ENCODE measurements around the gene UPK3B. TPM values are rescaled to one million over a fixed set of nuclear protein-coding genes. Genes with fewer than 3 reads are reported as not detected.
"Not testable (repeated sequence)": the region's sequence is repeated elsewhere in the genome, so short reads cannot be mapped to it uniquely, and the experiment has no call there.

The UPK3B gene
- total and polyA plus RNA-seq, 10 of the 15 experiments (the other 5 are each of a cell fraction or from before 2014, with no cell fraction given): 0.16 to 0.72 (median 0.27) TPM; not detected in 5

GRCh38 chr7:76467743-76468404 lies 42.5 kb upstream of the UPK3B start:
- BruUV-seq (replicated peaks); FAIRE-seq; H3K9me3 ChIP-seq (replicated peaks; ENCODE audit: control insufficient read depth, insufficient read depth, low read length); H2AFZ ChIP-seq (ENCODE audit: control insufficient read depth, low read depth, low read length); H3K4me1 ChIP-seq (ENCODE audit: control insufficient read depth, insufficient read depth, low read length); H3K27me3 ChIP-seq (replicated peaks in 1 of 2; ENCODE audit: control insufficient read depth in 2 of 2, insufficient read depth in 2 of 2, low read length in 1 of 2); H3K79me2 ChIP-seq (ENCODE audit: control insufficient read depth, insufficient read depth, low read length); intact Hi-C loops (cut with micrococcal nuclease; ENCODE audit: unreplicated experiment); RAD21 ChIA-PET (ENCODE audit: unreplicated experiment); H3K4me3 ChIP-seq; POLR2A ChIA-PET; H3K27ac ChIP-seq (ENCODE audit: control insufficient read depth, insufficient read depth); H4K20me1 ChIP-seq (ENCODE audit: control insufficient read depth, insufficient read depth); in situ Hi-C loops (cut with MboI); SMC1A ChIA-PET (ENCODE audit: uncharacterized antibody, unreplicated experiment); CTCF ChIA-PET; H3K9ac ChIP-seq (ENCODE audit: control insufficient read depth, insufficient read depth, low read length); H3K36me3 ChIP-seq (ENCODE audit: control insufficient read depth in 2 of 2, insufficient read depth in 2 of 2, low read length in 1 of 2): not testable (repeated sequence)
- ATAC-seq: peak; percentile 72
- peak; percentile 0 for DNase-seq (ENCODE audit: low read depth, low spot score)
- WGBS (ENCODE audit: insufficient coverage, insufficient replicate concordance, low lambda C conversion rate, missing lambda C conversion rate): 56% methylated on average over 10 of the region's 14 CpGs
- H3K4me2 ChIP-seq (ENCODE audit: control insufficient read depth, insufficient read depth): 0 out of 2 replicates have a peak overlapping the region, but pooled peaks have one; percentile 17

GRCh38 chr7:76471556-76472221 lies 38.7 kb upstream of the UPK3B start:
- SMC1A ChIA-PET (ENCODE audit: uncharacterized antibody, unreplicated experiment): not testable (repeated sequence)
- 92% methylated on average over 10 of the region's 10 CpGs for WGBS (ENCODE audit: insufficient coverage, insufficient replicate concordance, low lambda C conversion rate, missing lambda C conversion rate)

DNA sequence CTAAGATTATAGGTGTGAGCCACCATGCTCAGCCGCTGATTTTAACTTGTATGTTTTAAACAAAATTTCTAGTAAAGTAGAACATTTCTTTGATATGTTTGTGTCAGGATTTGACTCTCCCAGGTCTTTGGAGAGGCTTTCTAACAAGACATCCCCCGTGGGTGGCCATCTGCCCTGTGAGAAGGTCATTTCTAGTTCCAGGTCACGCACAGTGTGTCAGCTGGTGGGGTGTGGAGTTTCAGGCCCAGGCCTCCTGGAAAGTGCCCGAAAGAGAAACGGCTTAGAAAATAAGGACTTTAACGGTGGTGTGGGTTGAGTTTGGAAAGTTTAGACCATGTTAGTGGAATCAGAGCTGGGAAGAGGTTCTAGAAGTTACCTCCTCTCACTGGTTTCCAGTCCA lies 37.3 kb upstream of the UPK3B start:
- intact Hi-C loops (cut with micrococcal nuclease; ENCODE audit: unreplicated experiment); in situ Hi-C loops (cut with MboI); H3K4me1 ChIP-seq (ENCODE audit: control insufficient read depth, insufficient read depth, low read length); H3K4me3 ChIP-seq; RAD21 ChIA-PET (ENCODE audit: unreplicated experiment); H3K9me3 ChIP-seq (replicated peaks; ENCODE audit: control insufficient read depth, insufficient read depth, low read length); H3K27me3 ChIP-seq (replicated peaks in 1 of 2; ENCODE audit: control insufficient read depth in 2 of 2, insufficient read depth in 2 of 2, low read length in 1 of 2); SMC1A ChIA-PET (ENCODE audit: uncharacterized antibody, unreplicated experiment); H3K27ac ChIP-seq (ENCODE audit: control insufficient read depth, insufficient read depth); H3K36me3 ChIP-seq (ENCODE audit: control insufficient read depth in 2 of 2, insufficient read depth in 2 of 2, low read length in 1 of 2); BruUV-seq (replicated peaks); H3K4me2 ChIP-seq (ENCODE audit: control insufficient read depth, insufficient read depth); H3K9ac ChIP-seq (ENCODE audit: control insufficient read depth, insufficient read depth, low read length); FAIRE-seq; H3K79me2 ChIP-seq (ENCODE audit: control insufficient read depth, insufficient read depth, low read length); H2AFZ ChIP-seq (ENCODE audit: control insufficient read depth, low read depth, low read length); DNase-seq (ENCODE audit: low read depth, low spot score); POLR2A ChIA-PET; ATAC-seq; H4K20me1 ChIP-seq (ENCODE audit: control insufficient read depth, insufficient read depth); CTCF ChIA-PET: not testable (repeated sequence)
- 68% methylated on average over 2 of the region's 6 CpGs for WGBS (ENCODE audit: insufficient coverage, insufficient replicate concordance, low lambda C conversion rate, missing lambda C conversion rate)

More at GRCh38 chr7:76471556-76472221, 38.7 kb upstream of the UPK3B start:
- H3K27ac ChIP-seq (ENCODE audit: control insufficient read depth, insufficient read depth); ATAC-seq; intact Hi-C loops (cut with micrococcal nuclease; ENCODE audit: unreplicated experiment); DNase-seq (ENCODE audit: low read depth, low spot score); H3K9ac ChIP-seq (ENCODE audit: control insufficient read depth, insufficient read depth, low read length); RAD21 ChIA-PET (ENCODE audit: unreplicated experiment); H3K4me3 ChIP-seq; H3K79me2 ChIP-seq (ENCODE audit: control insufficient read depth, insufficient read depth, low read length); H3K36me3 ChIP-seq (ENCODE audit: control insufficient read depth in 2 of 2, insufficient read depth in 2 of 2, low read length in 1 of 2); H3K4me1 ChIP-seq (ENCODE audit: control insufficient read depth, insufficient read depth, low read length); POLR2A ChIA-PET; in situ Hi-C loops (cut with MboI); H2AFZ ChIP-seq (ENCODE audit: control insufficient read depth, low read depth, low read length); H3K4me2 ChIP-seq (ENCODE audit: control insufficient read depth, insufficient read depth); FAIRE-seq; H3K27me3 ChIP-seq (replicated peaks in 1 of 2; ENCODE audit: control insufficient read depth in 2 of 2, insufficient read depth in 2 of 2, low read length in 1 of 2); H4K20me1 ChIP-seq (ENCODE audit: control insufficient read depth, insufficient read depth); CTCF ChIA-PET; H3K9me3 ChIP-seq (replicated peaks; ENCODE audit: control insufficient read depth, insufficient read depth, low read length); BruUV-seq (replicated peaks): not testable (repeated sequence)

- ATAC-seq; in situ Hi-C loops (cut with MboI); H3K36me3 ChIP-seq (ENCODE audit: control insufficient read depth in 2 of 2, insufficient read depth in 2 of 2, low read length in 1 of 2); H3K4me1 ChIP-seq (ENCODE audit: control insufficient read depth, insufficient read depth, low read length); H3K79me2 ChIP-seq (ENCODE audit: control insufficient read depth, insufficient read depth, low read length); BruUV-seq (replicated peaks); DNase-seq (ENCODE audit: low read depth, low spot score); SMC1A ChIA-PET (ENCODE audit: uncharacterized antibody, unreplicated experiment); H3K27me3 ChIP-seq (replicated peaks in 1 of 2; ENCODE audit: control insufficient read depth in 2 of 2, insufficient read depth in 2 of 2, low read length in 1 of 2); H3K4me2 ChIP-seq (ENCODE audit: control insufficient read depth, insufficient read depth); CTCF ChIA-PET; H3K9ac ChIP-seq (ENCODE audit: control insufficient read depth, insufficient read depth, low read length); H3K4me3 ChIP-seq; H4K20me1 ChIP-seq (ENCODE audit: control insufficient read depth, insufficient read depth); intact Hi-C loops (cut with micrococcal nuclease; ENCODE audit: unreplicated experiment); FAIRE-seq; RAD21 ChIA-PET (ENCODE audit: unreplicated experiment); H3K27ac ChIP-seq (ENCODE audit: control insufficient read depth, insufficient read depth); POLR2A ChIA-PET; H3K9me3 ChIP-seq (replicated peaks; ENCODE audit: control insufficient read depth, insufficient read depth, low read length); H2AFZ ChIP-seq (ENCODE audit: control insufficient read depth, low read depth, low read length): not testable (repeated sequence)
- 89% methylated on average over 4 of the region's 11 CpGs for WGBS (ENCODE audit: insufficient coverage, insufficient replicate concordance, low lambda C conversion rate, missing lambda C conversion rate)
These were observed 34.1 kb upstream of the UPK3B start for GRCh38 chr7:76476280-76476679.

Measured in GM12878 (cell line).